H54 (cell line): ENCODE measurements around the gene NME3.

Experiments used
- DNase-seq: peaks from one replicate; pipeline ENCODE4 v3.0.0; 2011; ENCODE audit warnings: low spot score, mixed read lengths; ENCODE audit not compliant: insufficient read length
- FAIRE-seq: peaks from 3 replicates; lab custom pipeline; 2011; peaks lifted over from hg19 to GRCh38; lab: Jason Lieb, UNC
- POLR2A ChIP-seq: IDR thresholded peaks from 2 replicates; pipeline ENCODE4 v1.6.1; 2011; ENCODE audit warnings: low read depth, mild to moderate bottlenecking, low read length

NME3 gene

GRCh38 chr16:1779741-1780676 is 8.7 kb upstream of the NME3 start:
- TF ChIP-seq POLR2A = no peak
- no peak for FAIRE-seq
- no peak for DNase-seq

GRCh38 chr16:1779234-1779701 is 7.9 kb upstream of the NME3 start:
- FAIRE-seq = no peak
- no peak for DNase-seq
- TF ChIP-seq POLR2A = peak; percentile 2; the same call in 1 of the 2 replicates

DNA sequence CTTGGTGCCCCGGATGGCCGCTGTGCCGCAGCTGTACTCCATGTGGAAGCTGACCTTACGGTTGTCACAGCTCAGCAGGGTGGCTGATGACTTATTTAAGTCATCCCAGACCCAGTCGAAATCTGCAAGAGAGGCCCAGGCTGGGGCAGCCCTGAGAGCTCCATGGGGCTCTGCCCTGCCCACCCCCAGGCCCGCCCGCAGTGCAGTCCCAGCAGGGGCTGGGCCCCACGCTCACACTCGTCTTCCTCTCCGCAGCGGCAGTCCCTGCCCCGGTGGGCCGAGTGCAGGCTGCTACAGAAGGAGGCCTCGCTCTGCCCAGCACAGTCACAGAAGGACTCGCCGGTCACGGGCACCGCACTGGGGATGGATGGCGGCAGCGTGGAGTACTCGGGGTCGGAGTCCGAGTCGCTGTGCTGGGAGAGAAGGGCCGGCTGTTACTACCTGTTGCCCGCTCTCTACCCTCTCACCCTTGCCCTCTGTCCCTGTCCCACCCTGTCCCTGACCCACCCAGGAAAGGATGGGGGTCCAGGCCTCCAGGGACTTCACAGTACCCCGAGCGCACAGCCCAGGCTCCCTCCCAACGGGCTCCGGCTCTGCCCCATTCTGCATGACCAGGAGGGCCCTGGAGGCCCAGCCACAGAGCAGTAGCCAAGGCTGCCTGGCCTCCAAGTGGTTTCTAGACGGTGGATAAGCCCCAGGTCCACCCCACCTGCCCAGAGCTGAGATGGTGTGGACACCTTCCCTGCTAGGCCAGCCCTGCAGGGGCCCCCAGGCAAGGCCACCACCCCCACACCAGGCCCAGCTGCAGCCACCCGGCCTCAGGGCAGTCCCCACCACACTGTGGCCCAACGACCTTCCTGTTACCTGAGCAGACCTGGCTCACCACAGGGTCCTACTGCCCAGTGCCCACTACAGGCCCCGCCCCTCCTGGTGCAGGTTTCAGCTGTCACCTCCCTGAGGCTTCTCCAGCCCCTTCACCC is 7.1 kb upstream of the NME3 start:
- peak; percentile 23; the same call in 1 of the 2 replicates for TF ChIP-seq POLR2A
- no peak for DNase-seq
- FAIRE-seq = no peak

DNA sequence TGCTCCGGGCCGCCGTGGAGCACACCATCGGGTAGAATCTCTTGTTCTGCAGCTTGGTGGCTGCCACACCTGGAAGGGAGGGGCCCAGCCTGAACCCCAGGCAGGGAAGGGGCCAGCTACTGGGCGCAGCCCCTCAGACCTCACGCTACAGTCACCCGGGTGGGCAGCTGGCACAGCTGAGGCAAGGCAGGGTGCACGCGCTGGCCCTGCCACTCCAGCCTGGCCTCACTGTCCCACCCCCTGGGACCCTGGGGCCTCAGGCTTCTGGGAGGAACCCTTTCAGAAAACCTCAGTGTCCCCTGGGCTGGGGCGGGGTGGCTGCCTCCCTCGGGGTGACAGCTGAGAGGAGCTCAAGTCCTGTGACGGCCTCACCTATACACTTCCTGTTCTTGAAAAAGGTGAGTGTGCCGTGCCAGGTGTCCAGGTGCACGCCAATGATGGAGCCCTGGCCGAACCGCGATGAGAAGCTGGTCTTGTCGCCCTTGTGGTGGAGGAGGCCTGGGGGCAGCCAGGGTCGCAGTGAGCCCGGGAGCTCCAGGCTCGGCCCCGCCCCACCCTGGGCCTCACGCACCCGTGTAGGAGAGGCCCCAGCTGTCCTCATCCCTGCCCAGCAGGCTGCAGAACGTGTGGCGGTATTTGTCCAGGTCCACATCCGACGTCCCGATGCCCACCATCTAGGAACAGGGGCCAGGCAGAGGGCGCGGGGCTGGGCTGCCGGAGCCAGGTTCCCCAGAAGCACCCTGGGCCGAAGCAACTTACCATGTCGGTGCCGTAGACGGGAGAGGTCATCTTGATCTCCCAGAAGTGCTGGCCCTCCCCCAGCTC is 6.2 kb upstream of the NME3 start:
- no peak for FAIRE-seq
- no peak for TF ChIP-seq POLR2A
- DNase-seq = no peak

DNA sequence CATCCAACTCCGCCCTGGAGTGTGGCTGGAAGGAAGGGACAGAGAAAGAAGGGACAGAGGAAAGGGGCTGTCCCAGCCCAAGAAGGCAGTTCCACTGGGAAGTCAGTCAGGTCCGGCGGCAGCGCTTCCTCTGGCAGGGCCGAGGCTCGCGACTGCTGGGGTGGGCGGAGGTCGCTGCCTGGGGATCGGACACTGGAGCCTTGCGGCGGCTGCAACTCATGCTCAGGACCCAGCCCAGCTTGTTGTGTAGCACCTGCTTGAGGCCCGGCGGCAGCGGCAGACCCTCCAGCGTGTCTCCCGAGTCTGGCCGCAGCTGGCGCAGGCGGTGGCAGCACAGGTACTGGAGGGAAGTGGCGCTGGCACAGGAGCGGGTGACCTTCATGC is 5.6 kb upstream of the NME3 start:
- FAIRE-seq (no peak), DNase-seq (no peak)
- no peak for TF ChIP-seq POLR2A

DNA sequence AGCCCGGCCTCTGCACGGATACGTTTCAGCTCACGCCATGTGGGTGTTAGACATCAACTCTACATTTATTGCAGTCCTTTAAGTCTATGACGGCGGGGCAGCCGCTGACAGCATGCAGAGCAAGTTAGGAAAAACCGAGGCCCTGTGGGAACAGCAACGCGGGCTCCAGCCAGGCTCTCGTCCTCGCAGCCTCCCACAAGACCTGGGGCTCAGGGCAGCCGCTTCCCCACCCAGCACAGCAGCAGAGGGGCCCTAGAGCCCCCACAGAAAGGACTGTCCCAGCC is 5.3 kb upstream of the NME3 start:
- no peak for TF ChIP-seq POLR2A
- no peak for DNase-seq
- no peak for FAIRE-seq

GRCh38 chr16:1775846-1776671 is 4.7 kb upstream of the NME3 start:
- TF ChIP-seq POLR2A = no peak
- FAIRE-seq (no peak), DNase-seq (no peak)

GRCh38 chr16:1775006-1775845 is 3.9 kb upstream of the NME3 start:
- FAIRE-seq (no peak), DNase-seq (no peak)
- TF ChIP-seq POLR2A = no peak

GRCh38 chr16:1774448-1774780 is 3.1 kb upstream of the NME3 start:
- FAIRE-seq (no peak), DNase-seq (no peak)
- no peak for TF ChIP-seq POLR2A

DNA sequence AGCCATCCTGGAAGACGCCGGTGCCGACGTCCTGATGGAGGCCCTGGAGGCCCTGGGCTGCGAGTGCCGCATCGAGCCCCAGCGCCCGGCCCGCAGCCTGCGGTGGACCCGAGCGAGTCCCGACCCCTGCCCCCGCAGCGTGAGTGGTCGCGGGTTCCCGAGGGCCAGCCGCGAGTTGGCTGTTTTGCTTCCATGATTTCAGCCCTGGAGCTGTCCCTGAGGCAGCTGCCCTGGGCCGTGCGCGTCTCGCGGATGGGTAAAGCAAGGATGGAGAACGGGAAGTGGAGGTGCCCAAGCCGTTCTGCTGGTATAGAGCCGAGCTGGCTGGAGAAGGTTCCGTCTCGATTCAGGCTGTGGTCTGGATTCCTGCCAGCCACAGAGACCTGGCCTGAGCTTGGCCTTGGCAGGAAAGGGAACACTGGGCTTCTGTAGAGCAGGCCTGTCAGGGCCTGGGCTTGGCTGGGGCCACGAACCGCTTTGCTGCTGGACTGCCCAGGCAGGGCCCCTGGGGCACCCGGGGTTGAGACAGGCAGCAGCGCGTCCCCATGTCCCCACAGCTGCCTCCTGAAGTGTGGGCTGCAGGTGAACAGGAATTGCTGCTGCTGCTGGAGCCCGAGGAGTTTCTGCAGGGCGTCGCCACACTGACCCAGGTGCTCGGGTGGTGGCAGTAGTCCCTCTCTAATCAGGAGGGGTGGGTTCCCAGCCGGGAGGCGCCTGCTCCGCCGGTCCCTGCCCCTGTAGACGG is 2.5 kb upstream of the NME3 start:
- DNase-seq (no peak), FAIRE-seq (no peak)
- no peak for TF ChIP-seq POLR2A
